KOPT-K1 (cell line): ENCODE measurements around the gene CCNL2.
"Not testable (repeated sequence)": the region's sequence is repeated elsewhere in the genome, so short reads cannot be mapped to it uniquely, and the experiment has no call there.

Source experiments
- H3K27ac ChIP-seq: fragments of 200-600 bp; sonication (generic); 2 replicates; pipeline ENCODE4 v1.5.1; 2016; ENCODE audit warnings: antibody characterized with exemption, mild to moderate bottlenecking, low read depth, low read length; ENCODE audit not compliant: poor library complexity, severe bottlenecking
- H3K36me3 ChIP-seq: fragments of 200-600 bp; sonication (generic); 2 replicates; pipeline ENCODE4 v1.5.1; 2017; ENCODE audit warnings: antibody characterized with exemption, mild to moderate bottlenecking, low read length, moderate library complexity; ENCODE audit not compliant: insufficient read depth
- H3K9me3 ChIP-seq: fragments of 200-600 bp; sonication (generic); 2 replicates; pipeline ENCODE4 v1.5.1; 2017; ENCODE audit warnings: antibody characterized with exemption, low read length, mild to moderate bottlenecking; ENCODE audit not compliant: insufficient read depth, poor library complexity, severe bottlenecking

CCNL2 gene

GRCh38 chr1:1426496-1427105, 27.5 kb upstream of the CCNL2 start:
- H3K27ac ChIP-seq: peak overlapping the region; percentile 83

GRCh38 chr1:1425753-1426495, 26.8 kb upstream of the CCNL2 start:
- Histone ChIP-seq H3K36me3 (no peaks in the 10 kb centered on the region), H3K9me3 (no peaks in the 10 kb centered on the region), H3K27ac (peak overlapping the region; percentile 83)

More at GRCh38 chr1:1426496-1427105, 27.5 kb upstream of the CCNL2 start:
- no peaks in the 10 kb centered on the region for H3K9me3 ChIP-seq
- H3K36me3 ChIP-seq: no peaks in the 10 kb centered on the region

GRCh38 chr1:1425426-1425752, 26.3 kb upstream of the CCNL2 start:
- H3K36me3 ChIP-seq: no peaks in the 10 kb centered on the region
- H3K9me3 ChIP-seq: no peaks in the 10 kb centered on the region
- H3K27ac ChIP-seq: peak overlapping the region; percentile 83

GRCh38 chr1:1424707-1425106, 25.6 kb upstream of the CCNL2 start:
- Histone ChIP-seq H3K36me3 (no peaks in the 10 kb centered on the region), H3K9me3 (no peaks in the 10 kb centered on the region), H3K27ac (no peak overlapping the region)

GRCh38 chr1:1423245-1423597, 24.1 kb upstream of the CCNL2 start:
- H3K27ac ChIP-seq: no peak overlapping the region
- H3K9me3 ChIP-seq: no peaks in the 10 kb centered on the region
- H3K36me3 ChIP-seq: no peaks in the 10 kb centered on the region

GRCh38 chr1:1422465-1423244, 23.5 kb upstream of the CCNL2 start:
- H3K36me3 ChIP-seq: no peaks in the 10 kb centered on the region
- H3K27ac ChIP-seq: peak overlapping the region; percentile 29
- H3K9me3 ChIP-seq: no peaks in the 10 kb centered on the region

GRCh38 chr1:1421907-1422464, 22.9 kb upstream of the CCNL2 start:
- no peak overlapping the region for H3K27ac ChIP-seq
- H3K9me3 ChIP-seq: no peaks in the 10 kb centered on the region
- no peaks in the 10 kb centered on the region for H3K36me3 ChIP-seq

GRCh38 chr1:1421147-1421906, 22.2 kb upstream of the CCNL2 start, which contains the start of gene ANKRD65:
Gene ANKRD65, minus strand, starts transcription at chr1:1421276. Its CDS starts 271 bp downstream, at chr1:1421005.
- no peaks in the 10 kb centered on the region for H3K9me3 ChIP-seq
- no peaks in the 10 kb centered on the region for H3K36me3 ChIP-seq
- no peak within 1 kb of the TSS for H3K27ac ChIP-seq

- no peaks in the 10 kb centered on the region for H3K9me3 ChIP-seq
- H3K27ac ChIP-seq: no peak overlapping the region
- no peaks in the 10 kb centered on the region for H3K36me3 ChIP-seq
Measured at GRCh38 chr1:1420654-1421141, 21.6 kb upstream of the CCNL2 start.

GRCh38 chr1:1419813-1420653, 20.9 kb upstream of the CCNL2 start:
- no peaks in the 10 kb centered on the region for H3K9me3 ChIP-seq
- no peaks in the 10 kb centered on the region for H3K36me3 ChIP-seq
- no peak overlapping the region for H3K27ac ChIP-seq

GRCh38 chr1:1419363-1419812, 20.3 kb upstream of the CCNL2 start:
- H3K27ac ChIP-seq: no peak overlapping the region
- H3K36me3 ChIP-seq: no peaks in the 10 kb centered on the region
- no peaks in the 10 kb centered on the region for H3K9me3 ChIP-seq

- Histone ChIP-seq H3K36me3 (no peaks in the 10 kb centered on the region), H3K27ac (no peak overlapping the region), H3K9me3 (no peaks in the 10 kb centered on the region)
Measured at GRCh38 chr1:1418464-1419362, 19.6 kb upstream of the CCNL2 start.

GRCh38 chr1:1417825-1418463, 18.8 kb upstream of the CCNL2 start:
- not testable (repeated sequence) for H3K27ac ChIP-seq, H3K36me3 ChIP-seq, H3K9me3 ChIP-seq
